MM.1S (cell line): ENCODE measurements around the gene DIP2B.

Experiments used
- DNase-seq: peaks from one replicate; pipeline ENCODE4 v3.0.0-alpha.2; 2015
- H2AFZ ChIP-seq: fragments of 300-600 bp; sonication (generic); 2 replicates; pipeline ENCODE4 v1.6.0; 2016; ENCODE audit warnings: antibody characterized with exemption, low read length
- H3F3A ChIP-seq: fragments of 300-600 bp; sonication (generic); 2 replicates; pipeline ENCODE4 v1.6.1; 2016; ENCODE audit warnings: mild to moderate bottlenecking, antibody characterized with exemption, low read length, moderate library complexity, mixed read lengths; ENCODE audit not compliant: insufficient read depth
- H3K27ac ChIP-seq: fragments of 300-600 bp; sonication (generic); 2 replicates; pipeline ENCODE4 v1.5.1; 2016; ENCODE audit warnings: mild to moderate bottlenecking, low read length
- H3K27me3 ChIP-seq: fragments of 300-600 bp; sonication (generic); replicated peaks from 2 replicates; pipeline ENCODE4 v1.6.0; 2016; ENCODE audit warnings: low read length; ENCODE audit not compliant: insufficient read depth
- H3K36me3 ChIP-seq: fragments of 300-600 bp; sonication (generic); replicated peaks from 2 replicates; pipeline ENCODE4 v1.6.1; 2016; ENCODE audit warnings: mild to moderate bottlenecking, low read length, mixed read lengths; ENCODE audit not compliant: insufficient read depth
- H3K4me1 ChIP-seq: fragments of 300-600 bp; sonication (generic); 2 replicates; pipeline ENCODE4 v1.6.1; 2016; ENCODE audit warnings: low read length, mixed read lengths
- H3K4me2 ChIP-seq: fragments of 300-600 bp; sonication (generic); 2 replicates; pipeline ENCODE4 v1.6.0; 2016; ENCODE audit warnings: low read depth, low read length
- H3K4me3 ChIP-seq: fragments of 300-600 bp; sonication (generic); 2 replicates; pipeline ENCODE4 v1.5.1; 2016; ENCODE audit warnings: low read length, mixed read lengths
- H3K79me2 ChIP-seq: fragments of 300-600 bp; sonication (generic); 2 replicates; pipeline ENCODE4 v1.6.1; 2016; ENCODE audit warnings: mixed run types, low read length, mixed read lengths
- H3K9ac ChIP-seq: fragments of 300-600 bp; sonication (generic); 2 replicates; pipeline ENCODE4 v1.6.1; 2016; ENCODE audit warnings: low read length, mixed read lengths
- H3K9me2 ChIP-seq: fragments of 300-600 bp; sonication (generic); replicated peaks from 2 replicates; pipeline ENCODE4 v1.6.1; 2016; ENCODE audit warnings: mild to moderate bottlenecking, low read length, mixed read lengths; ENCODE audit not compliant: insufficient read depth
- H3K9me3 ChIP-seq: fragments of 300-600 bp; sonication (generic); replicated peaks from 2 replicates; pipeline ENCODE4 v1.6.1; 2016; ENCODE audit warnings: mild to moderate bottlenecking, low read length, mixed read lengths; ENCODE audit not compliant: insufficient read depth
- H4K20me1 ChIP-seq: fragments of 300-600 bp; sonication (generic); 2 replicates; pipeline ENCODE4 v1.6.1; 2016; ENCODE audit warnings: mild to moderate bottlenecking, low read length, moderate library complexity, mixed read lengths; ENCODE audit not compliant: insufficient read depth
- CTCF ChIP-seq: fragments of 300-600 bp; sonication (generic); IDR thresholded peaks from 2 replicates; pipeline ENCODE4 v1.5.1; 2016; ENCODE audit warnings: antibody characterized with exemption, low read length, mixed read lengths
- EZH2 ChIP-seq: fragments of 300-600 bp; sonication (generic); optimal IDR thresholded peaks from 2 replicates; pipeline ENCODE3; 2017; ENCODE audit warnings: low read depth, mild to moderate bottlenecking, antibody characterized with exemption, low read length, mixed read lengths
- EZH2phosphoT487 ChIP-seq: fragments of 300-600 bp; sonication (generic); IDR thresholded peaks from 2 replicates; pipeline ENCODE4 v1.6.1; 2018; ENCODE audit warnings: antibody characterized with exemption, low read length

Gene DIP2B

GRCh38 chr12:50745861-50746260, 241.1 kb downstream of the DIP2B start:
- no peak overlapping the region for H3K4me3 ChIP-seq
- no peak overlapping the region for H3K27ac ChIP-seq
- H3K4me1 ChIP-seq = no peaks in the 10 kb centered on the region
- no peaks in the 10 kb centered on the region for H3F3A ChIP-seq
- no peak overlapping the region for H2AFZ ChIP-seq
- no peak overlapping the region for H3K9ac ChIP-seq
- H3K36me3 ChIP-seq = no peaks in the 10 kb centered on the region
- H3K9me3 ChIP-seq = no peaks in the 10 kb centered on the region
- no peaks in the 10 kb centered on the region for H3K27me3 ChIP-seq
- TF ChIP-seq CTCF (no peak), EZH2 (no peak)
- H4K20me1 ChIP-seq = no peaks in the 10 kb centered on the region
- no peak for DNase-seq
- H3K9me2 ChIP-seq = no peaks in the 10 kb centered on the region
- H3K79me2 ChIP-seq = no peaks in the 10 kb centered on the region
- H3K4me2 ChIP-seq = no peak overlapping the region

- Histone ChIP-seq H3K27ac (no peak overlapping the region), H4K20me1 (no peaks in the 10 kb centered on the region), H3K27me3 (no peaks in the 10 kb centered on the region), H3K79me2 (no peaks in the 10 kb centered on the region), H3K9me2 (no peaks in the 10 kb centered on the region), H3K9ac (no peak overlapping the region), H3K9me3 (no peaks in the 10 kb centered on the region), H2AFZ (no peak overlapping the region), H3K4me1 (no peaks in the 10 kb centered on the region), H3K4me3 (no peak overlapping the region), H3K4me2 (no peak overlapping the region), H3K36me3 (no peaks in the 10 kb centered on the region), H3F3A (no peaks in the 10 kb centered on the region)
- TF ChIP-seq EZH2phosphoT487 = no peak
- no peak for TF ChIP-seq EZH2
- no peak for TF ChIP-seq CTCF
- no peak for DNase-seq
Measured at GRCh38 chr12:50746431-50746830, 241.6 kb downstream of the DIP2B start.

- no peaks in the 10 kb centered on the region for H3K36me3 ChIP-seq
- no peaks in the 10 kb centered on the region for H3K9me3 ChIP-seq
- H3K79me2 ChIP-seq = no peaks in the 10 kb centered on the region
- H2AFZ ChIP-seq = no peak overlapping the region
- no peaks in the 10 kb centered on the region for H4K20me1 ChIP-seq
- H3K9ac ChIP-seq = no peak overlapping the region
- H3K9me2 ChIP-seq = no peaks in the 10 kb centered on the region
- no peaks in the 10 kb centered on the region for H3K27me3 ChIP-seq
- no peak overlapping the region for H3K27ac ChIP-seq
- no peaks in the 10 kb centered on the region for H3F3A ChIP-seq
- H3K4me3 ChIP-seq = no peak overlapping the region
- H3K4me1 ChIP-seq = peaks cover 10% of the 10 kb centered on the region
- TF ChIP-seq CTCF = no peak
- no peak for TF ChIP-seq EZH2
- no peak for TF ChIP-seq EZH2phosphoT487
- H3K4me2 ChIP-seq = no peak overlapping the region
- no peak for DNase-seq
Measured at GRCh38 chr12:50747817-50748216, 243.0 kb downstream of the DIP2B start.
